Stimulated activated CD8-positive, alpha-beta memory T cell treated with anti-CD3 and anti-CD28 coated beads, Interleukin-4, amount 100 ng/mL, for 48 hours (primary cell): ENCODE measurements around the gene CCDC122.

Experiments used
- DNase-seq: peaks from one replicate; pipeline ENCODE4 v3.0.0-alpha.2; 2020

The CCDC122 gene

DNA sequence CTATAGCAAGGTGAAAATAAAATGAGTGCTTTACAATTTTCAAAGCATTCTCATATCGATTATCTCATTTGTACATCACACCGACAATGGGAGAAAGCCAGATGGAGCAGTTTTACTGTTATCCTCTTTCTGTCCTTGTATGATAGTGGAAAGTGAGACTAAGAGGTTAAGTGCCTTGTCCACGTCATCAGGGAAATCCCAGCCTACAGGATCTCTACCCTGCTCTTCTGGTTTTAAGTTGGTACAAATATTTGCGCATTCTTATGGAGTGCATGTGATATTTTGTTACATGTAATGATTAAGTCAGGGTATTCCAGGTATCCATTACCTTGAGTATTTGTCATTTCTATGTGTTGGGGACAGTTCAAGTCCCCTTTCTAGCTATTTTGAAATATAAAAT lies 80.3 kb downstream of the CCDC122 start:
- no peak for DNase-seq

DNA sequence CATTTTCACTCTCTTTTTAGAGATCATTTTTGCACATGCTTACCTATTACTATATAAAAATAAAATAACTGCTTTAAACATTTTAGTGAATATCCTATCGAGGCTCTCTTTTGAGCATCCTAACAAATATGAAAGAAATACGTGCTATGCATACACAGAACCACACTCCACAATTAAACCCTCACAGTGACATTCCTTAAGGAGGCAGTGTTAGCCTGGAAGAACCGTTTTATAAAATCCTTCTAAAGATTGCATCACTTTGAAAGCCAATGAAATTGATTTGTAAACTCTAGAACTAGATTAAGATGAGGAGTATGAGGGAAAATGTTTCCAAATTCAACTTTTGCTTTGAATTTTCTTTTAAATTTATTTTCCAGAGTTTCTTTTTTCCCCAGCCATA lies 81.7 kb downstream of the CCDC122 start:
- DNase-seq: no peak

DNA sequence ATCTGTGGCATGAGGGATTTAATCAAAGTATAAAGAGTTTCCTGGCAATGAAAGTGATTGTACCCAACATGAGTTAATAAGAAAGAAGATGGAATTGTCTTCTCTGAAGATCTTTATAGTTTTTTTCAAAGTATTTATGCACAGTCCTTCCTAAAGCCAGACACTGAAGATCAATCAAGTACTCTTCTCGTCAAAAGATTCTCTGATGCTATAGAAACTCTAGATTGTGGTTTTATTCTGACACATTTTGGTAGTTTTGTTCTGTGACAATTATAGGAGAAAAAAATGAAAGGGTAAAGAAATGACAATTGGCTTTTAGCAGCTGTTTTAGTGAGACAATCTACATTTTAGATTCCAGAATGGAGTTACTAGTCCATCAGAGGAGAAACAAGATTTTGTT lies 82.4 kb downstream of the CCDC122 start:
- DNase-seq: no peak

DNA sequence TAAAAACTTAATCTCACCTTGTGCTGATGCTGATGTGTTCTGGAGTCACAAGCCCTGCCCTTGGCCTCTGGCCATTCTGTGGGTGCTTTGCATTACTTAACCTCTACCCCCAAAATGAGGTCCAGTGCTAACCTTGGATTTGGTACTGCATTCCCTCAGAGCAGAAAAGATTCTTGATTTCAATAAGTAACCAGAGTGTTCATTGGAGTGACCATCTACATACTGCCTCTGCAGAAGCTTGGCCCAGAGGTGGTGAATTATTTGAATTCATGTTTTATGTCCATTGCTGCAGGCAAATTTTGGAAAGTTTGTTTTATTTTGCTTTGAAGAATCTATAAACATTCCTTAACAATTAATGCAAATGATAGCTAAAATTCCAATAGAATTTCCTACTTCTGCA lies 85.1 kb downstream of the CCDC122 start:
- DNase-seq: no peak

DNA sequence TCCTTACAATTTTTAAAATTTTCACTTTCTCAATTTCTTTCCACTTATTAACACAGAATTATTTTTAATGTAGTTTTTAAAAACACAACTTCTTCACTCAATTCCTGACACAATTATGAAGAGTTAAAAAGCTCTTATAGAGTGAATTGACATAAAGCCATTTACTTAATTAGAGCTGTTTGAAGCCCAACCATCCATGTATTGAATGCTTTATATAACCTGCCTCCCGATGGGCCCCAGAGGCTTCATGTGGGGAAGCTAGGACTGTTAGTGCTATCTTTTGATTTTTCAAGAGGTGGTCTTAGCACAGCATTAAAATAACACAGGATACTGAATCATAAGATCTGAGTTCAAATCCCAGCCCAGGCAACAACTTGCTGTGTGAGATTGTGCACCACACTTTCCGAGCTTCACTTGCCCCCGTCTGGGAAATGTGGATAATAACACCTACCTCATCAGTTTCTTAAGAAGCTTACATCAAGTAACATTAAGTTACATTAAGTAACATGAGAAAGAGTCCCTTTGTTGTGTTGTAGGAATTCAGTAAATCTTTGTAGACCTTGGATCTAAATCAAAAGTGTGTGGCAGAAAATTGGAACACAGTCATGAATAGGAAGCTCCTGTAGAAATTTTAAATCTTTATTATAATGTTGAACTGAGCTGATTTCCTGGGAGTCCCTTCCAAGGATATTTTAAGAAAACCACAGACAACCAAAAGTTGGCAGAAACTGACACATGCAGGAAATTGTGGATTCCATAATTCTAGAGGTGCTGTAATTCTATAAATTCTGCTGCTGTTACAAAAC lies 87.3 kb downstream of the CCDC122 start:
- DNase-seq: no peak

DNA sequence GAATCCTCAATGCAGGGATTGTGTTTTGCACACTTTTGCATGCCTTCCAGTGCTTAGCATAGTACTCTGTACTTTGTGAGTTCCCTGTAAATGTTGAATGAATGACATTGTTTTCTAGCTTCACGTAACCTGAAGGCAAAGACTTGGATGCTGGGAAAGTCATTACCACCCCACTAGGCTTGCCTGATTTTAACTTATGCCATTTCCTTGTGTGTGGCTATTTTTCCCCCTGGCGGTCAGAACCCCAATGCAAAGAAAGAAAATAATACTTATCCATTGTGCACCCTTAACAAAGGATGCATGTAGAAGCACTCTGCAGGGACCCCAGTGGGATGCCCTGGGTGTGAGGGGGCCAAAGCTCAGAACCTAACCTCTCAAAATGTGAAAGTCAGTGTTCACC lies 91.5 kb downstream of the CCDC122 start:
- no peak for DNase-seq

DNA sequence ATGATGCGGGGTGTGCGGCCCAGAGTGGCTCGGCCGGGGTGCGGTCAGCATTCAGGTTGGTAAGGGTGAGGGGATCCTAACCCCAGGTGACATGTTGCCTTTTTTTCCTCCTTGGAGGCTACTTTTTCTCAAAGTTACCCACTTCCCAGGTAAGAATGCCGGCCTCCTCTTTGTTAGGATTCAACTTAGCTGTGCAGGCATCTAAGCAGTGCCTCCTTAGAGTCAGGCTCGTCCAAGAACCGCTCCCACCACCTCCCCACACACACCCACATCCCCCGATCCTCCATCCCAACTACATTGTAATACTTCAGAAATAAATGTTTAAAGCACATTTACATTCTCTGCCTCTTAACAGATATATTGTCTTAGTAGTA lies 92.0 kb downstream of the CCDC122 start:
- DNase-seq: no peak

DNA sequence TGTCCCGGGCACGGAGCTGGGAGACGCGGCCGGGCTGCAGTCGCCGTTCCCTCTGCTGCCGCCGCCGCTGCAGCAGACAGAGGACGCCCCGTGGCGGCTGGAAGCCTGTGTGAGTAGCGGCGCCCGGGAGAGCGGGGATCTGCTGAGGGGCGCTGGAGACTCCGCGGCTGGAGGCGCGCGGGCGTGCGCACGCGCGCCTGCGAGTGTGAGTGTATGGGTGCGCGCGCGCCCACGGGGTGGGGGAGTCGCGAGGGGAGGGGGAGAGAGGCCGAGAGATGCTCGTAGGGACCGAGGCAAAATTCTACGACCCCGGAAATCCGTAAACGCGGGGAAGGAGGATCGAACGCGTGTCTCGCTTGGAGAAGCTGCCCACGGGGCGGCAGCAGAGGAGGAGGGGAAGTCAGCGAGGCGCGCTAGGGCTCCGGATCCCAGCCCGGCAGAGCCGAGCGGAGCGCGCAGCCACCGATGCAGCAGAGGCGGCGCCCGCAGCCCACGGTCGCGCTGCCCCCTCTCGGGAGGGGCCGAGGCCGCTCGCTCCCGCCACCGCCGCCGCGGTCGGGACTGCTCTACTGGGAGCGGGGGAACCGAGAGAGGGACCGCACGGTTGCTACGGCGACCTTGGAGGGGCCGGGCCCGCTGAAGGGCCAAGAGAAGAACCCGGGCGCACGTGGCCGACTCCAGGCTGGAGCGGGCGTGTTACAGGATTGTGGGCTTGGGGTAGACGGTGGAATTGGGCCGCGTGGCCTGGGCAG lies 92.6 kb downstream of the CCDC122 start, which contains the start of gene ENOX1:
TSS of gene ENOX1 (minus strand) at position 207 of the 752 bp plus-strand sequence.
- peak; percentile 44 for DNase-seq

DNA sequence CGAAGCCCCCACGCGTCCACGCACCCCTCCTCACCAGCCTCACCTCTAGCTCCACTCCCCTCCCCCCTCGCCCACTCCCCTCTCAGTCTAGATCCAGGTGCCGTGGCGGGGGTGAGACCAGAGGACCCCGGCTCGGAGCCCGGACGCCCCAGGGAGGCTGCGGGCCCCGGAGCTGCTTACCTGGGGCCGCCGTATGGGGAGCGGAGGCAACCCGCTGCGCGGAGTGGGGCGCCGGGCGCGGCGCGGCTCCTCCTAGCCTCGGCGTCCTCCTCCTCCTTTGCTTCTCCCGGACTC lies 93.1 kb downstream of the CCDC122 start:
- DNase-seq: no peak
